Chondrocyte (in vitro differentiated cells): Measurements from ENCODE around the gene GLI3. TPM values are rescaled to one million over a fixed set of nuclear protein-coding genes. Genes with fewer than 3 reads are reported as not detected.

ENCODE experiments used
- DNase-seq: peaks from one replicate; pipeline ENCODE4 v3.0.0; 2021; ENCODE audit warnings: mixed read lengths, low spot score
- H3K27ac Mint-ChIP-seq: one replicate; pipeline ENCODE4 v1.8.0; 2021; ENCODE audit warnings: mild to moderate bottlenecking, moderate library complexity, mixed read lengths; ENCODE audit not compliant: unreplicated experiment
- H3K27me3 Mint-ChIP-seq: 2 replicates; pipeline ENCODE4 v1.8.0; 2021; ENCODE audit warnings: low read depth, mixed read lengths
- H3K36me3 Mint-ChIP-seq: 2 replicates; pipeline ENCODE4 v1.8.0; 2021; ENCODE audit warnings: low read depth, mixed read lengths
- H3K4me1 Mint-ChIP-seq: 2 replicates; pipeline ENCODE4 v1.8.0; 2021; ENCODE audit warnings: low read depth, mild to moderate bottlenecking, mixed read lengths
- H3K4me3 Mint-ChIP-seq: one replicate; pipeline ENCODE4 v1.8.0; 2021; ENCODE audit warnings: mild to moderate bottlenecking, moderate library complexity, mixed read lengths; ENCODE audit not compliant: unreplicated experiment
- H3K9me3 Mint-ChIP-seq: 2 replicates; pipeline ENCODE4 v1.8.0; 2021; ENCODE audit warnings: low read depth, mixed read lengths
- CTCF ChIP-seq: fragments of 200-600 bp; sonication (generic); IDR thresholded peaks from 2 replicates; pipeline ENCODE4 v1.5.0; 2021; ENCODE audit warnings: antibody characterized with exemption, mild to moderate bottlenecking, moderate library complexity
- total RNA-seq: library from RNA; stranded (reverse); gene quantifications from 3 replicates; pipeline ENCODE4 v1.2.1, GENCODE V29; 2021

Gene GLI3
- total RNA-seq, 1 donor from 2014 or later, result 11.7 TPM

- DNase-seq, result no peak
- Mint-ChIP-seq H3K36me3 (peaks cover 15% of the 10 kb centered on the region), H3K9me3 (no peaks in the 10 kb centered on the region), H3K4me1 (peaks cover 4% of the 10 kb centered on the region), H3K4me3 (no peak overlapping the region), H3K27ac (no peak overlapping the region), H3K27me3 (no peaks in the 10 kb centered on the region)
- no peak for TF ChIP-seq CTCF
These were observed 213.7 kb downstream of the GLI3 start for GRCh38 chr7:42023262-42023661.

- Mint-ChIP-seq H3K4me3 (no peak overlapping the region), H3K36me3 (peaks cover 15% of the 10 kb centered on the region), H3K4me1 (peaks cover 4% of the 10 kb centered on the region), H3K9me3 (no peaks in the 10 kb centered on the region), H3K27me3 (no peaks in the 10 kb centered on the region), H3K27ac (no peak overlapping the region)
- no peak for DNase-seq
- no peak for TF ChIP-seq CTCF
These were observed 214.2 kb downstream of the GLI3 start for GRCh38 chr7:42022791-42023190.

- no peaks in the 10 kb centered on the region for H3K9me3 Mint-ChIP-seq
- H3K4me1 Mint-ChIP-seq, result peaks cover 4% of the 10 kb centered on the region
- H3K36me3 Mint-ChIP-seq, result peaks cover 15% of the 10 kb centered on the region
- no peak for TF ChIP-seq CTCF
- no peak overlapping the region for H3K4me3 Mint-ChIP-seq
- H3K27me3 Mint-ChIP-seq, result no peaks in the 10 kb centered on the region
- DNase-seq, result no peak
- no peak overlapping the region for H3K27ac Mint-ChIP-seq
These were observed 215.0 kb downstream of the GLI3 start for GRCh38 chr7:42022056-42022455.

GRCh38 chr7:42021631-42022030, 215.4 kb downstream of the GLI3 start:
- no peak for DNase-seq
- Mint-ChIP-seq H3K4me1 (peaks cover 4% of the 10 kb centered on the region), H3K9me3 (peaks cover 3% of the 10 kb centered on the region), H3K4me3 (no peak overlapping the region), H3K36me3 (peaks cover 18% of the 10 kb centered on the region), H3K27me3 (no peaks in the 10 kb centered on the region), H3K27ac (no peak overlapping the region)
- no peak for TF ChIP-seq CTCF

GRCh38 chr7:42020061-42020460, 216.9 kb downstream of the GLI3 start:
- DNase-seq, result no peak
- no peak for TF ChIP-seq CTCF
- H3K4me1 Mint-ChIP-seq, result peaks cover 10% of the 10 kb centered on the region
- no peaks in the 10 kb centered on the region for H3K27me3 Mint-ChIP-seq
- H3K9me3 Mint-ChIP-seq, result peaks cover 11% of the 10 kb centered on the region
- H3K36me3 Mint-ChIP-seq, result peaks cover 17% of the 10 kb centered on the region
- no peak overlapping the region for H3K4me3 Mint-ChIP-seq
- no peak overlapping the region for H3K27ac Mint-ChIP-seq
